ENCODE results near the gene TCERG1L.

DNA sequence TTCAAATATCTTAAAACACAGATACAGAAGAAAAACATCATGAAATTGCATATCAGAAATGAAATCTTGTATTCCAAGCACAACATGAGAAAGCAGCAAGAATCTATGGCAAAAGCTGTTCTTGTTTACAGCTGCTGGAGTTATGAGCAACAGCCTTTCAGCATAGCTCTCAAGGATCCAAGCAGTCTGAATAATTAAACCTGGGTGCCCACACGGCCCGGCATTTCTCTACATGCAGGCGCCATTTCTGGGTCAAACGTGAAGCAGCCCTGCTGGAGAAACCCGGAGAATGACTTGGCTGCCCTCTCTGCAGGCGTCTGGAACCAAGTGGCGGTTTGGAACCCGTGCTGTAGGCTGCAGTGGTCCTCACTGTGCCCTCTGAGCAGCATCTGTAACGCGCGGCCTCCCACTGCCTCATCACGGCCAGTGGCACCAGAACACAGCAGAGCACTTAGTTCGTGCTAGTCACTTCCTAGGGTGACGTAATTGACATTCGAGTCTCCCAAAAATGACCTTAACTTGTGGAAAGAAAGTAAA, 213.0 kb downstream of the TCERG1L start:
- TF ChIP-seq POLR2A (IDR thresholded peaks at IDR 0.05), result no peak
- TF ChIP-seq, protein P1, sequence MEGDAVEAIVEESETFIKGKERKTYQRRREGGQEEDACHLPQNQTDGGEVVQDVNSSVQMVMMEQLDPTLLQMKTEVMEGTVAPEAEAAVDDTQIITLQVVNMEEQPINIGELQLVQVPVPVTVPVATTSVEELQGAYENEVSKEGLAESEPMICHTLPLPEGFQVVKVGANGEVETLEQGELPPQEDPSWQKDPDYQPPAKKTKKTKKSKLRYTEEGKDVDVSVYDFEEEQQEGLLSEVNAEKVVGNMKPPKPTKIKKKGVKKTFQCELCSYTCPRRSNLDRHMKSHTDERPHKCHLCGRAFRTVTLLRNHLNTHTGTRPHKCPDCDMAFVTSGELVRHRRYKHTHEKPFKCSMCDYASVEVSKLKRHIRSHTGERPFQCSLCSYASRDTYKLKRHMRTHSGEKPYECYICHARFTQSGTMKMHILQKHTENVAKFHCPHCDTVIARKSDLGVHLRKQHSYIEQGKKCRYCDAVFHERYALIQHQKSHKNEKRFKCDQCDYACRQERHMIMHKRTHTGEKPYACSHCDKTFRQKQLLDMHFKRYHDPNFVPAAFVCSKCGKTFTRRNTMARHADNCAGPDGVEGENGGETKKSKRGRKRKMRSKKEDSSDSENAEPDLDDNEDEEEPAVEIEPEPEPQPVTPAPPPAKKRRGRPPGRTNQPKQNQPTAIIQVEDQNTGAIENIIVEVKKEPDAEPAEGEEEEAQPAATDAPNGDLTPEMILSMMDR (IDR thresholded peaks at IDR 0.05), result no peak

Measured in Peyer's patch (tissue), 4 donors.